ENCODE data around the gene ISL2.

ISL2 gene

GRCh38 chr15:76346669-76347481 lies 10.3 kb downstream of the ISL2 start:
- peaks cover 4% of the 10 kb centered on the region; the same call in 1 of the 2 replicates for H3K36me3 ChIP-seq (ENCODE audit: low read length)
- no peak overlapping the region for H3K4me2 ChIP-seq (ENCODE audit: low read depth, low read length, poor library complexity, severe bottlenecking)
- no peaks in the 10 kb centered on the region for H3K27me3 ChIP-seq (ENCODE audit: low read length)
- no peaks in the 10 kb centered on the region for H3K9me3 ChIP-seq (ENCODE audit: insufficient read depth, low read length)
- no peak overlapping the region for H3K4me3 ChIP-seq (ENCODE audit: insufficient read depth, low read length, poor library complexity, severe bottlenecking)
- H3K27ac ChIP-seq (ENCODE audit: low read depth, low read length): no peak overlapping the region
- 0 out of 2 replicates have a peak, but pooled peaks cover 2% of the 10 kb centered on the region for H3K79me2 ChIP-seq (ENCODE audit: insufficient read depth, low read length)
- H3K9me2 ChIP-seq (replicated peaks; ENCODE audit: insufficient read depth, low read length): no peaks in the 10 kb centered on the region
- H3F3A ChIP-seq (ENCODE audit: insufficient read depth): peaks cover 4% of the 10 kb centered on the region; the same call in 1 of the 2 replicates
- TF ChIP-seq EZH2phosphoT487 (conservative IDR thresholded peaks at IDR 0.05; ENCODE audit: low read length): no peak
- no peak for TF ChIP-seq CTCF (IDR thresholded peaks at IDR 0.05; ENCODE audit: insufficient read depth, low read length, poor library complexity, severe bottlenecking)
- H2AFZ ChIP-seq (ENCODE audit: low read depth, low read length, severe bottlenecking): no peak overlapping the region
- no peak overlapping the region for H3K9ac ChIP-seq (ENCODE audit: low read length)
- peaks cover 11% of the 10 kb centered on the region; the same call in 1 of the 2 replicates for H4K20me1 ChIP-seq (ENCODE audit: low read depth, low read length)

- H4K20me1 ChIP-seq (ENCODE audit: low read depth, low read length): peaks cover 11% of the 10 kb centered on the region; the same call in 1 of the 2 replicates
- peaks cover 4% of the 10 kb centered on the region; the same call in 1 of the 2 replicates for H3F3A ChIP-seq (ENCODE audit: insufficient read depth)
- H3K27me3 ChIP-seq (ENCODE audit: low read length): no peaks in the 10 kb centered on the region
- H3K4me2 ChIP-seq (ENCODE audit: low read depth, low read length, poor library complexity, severe bottlenecking): no peak overlapping the region
- H3K9ac ChIP-seq (ENCODE audit: low read length): no peak overlapping the region
- peaks cover 4% of the 10 kb centered on the region; the same call in 1 of the 2 replicates for H3K36me3 ChIP-seq (ENCODE audit: low read length)
- H3K9me2 ChIP-seq (replicated peaks; ENCODE audit: insufficient read depth, low read length): no peaks in the 10 kb centered on the region
- no peak overlapping the region for H2AFZ ChIP-seq (ENCODE audit: low read depth, low read length, severe bottlenecking)
- no peaks in the 10 kb centered on the region for H3K9me3 ChIP-seq (ENCODE audit: insufficient read depth, low read length)
- H3K4me3 ChIP-seq (ENCODE audit: insufficient read depth, low read length, poor library complexity, severe bottlenecking): no peak overlapping the region
- no peak overlapping the region for H3K27ac ChIP-seq (ENCODE audit: low read depth, low read length)
- 0 out of 2 replicates have a peak, but pooled peaks cover 2% of the 10 kb centered on the region for H3K79me2 ChIP-seq (ENCODE audit: insufficient read depth, low read length)
- no peak for TF ChIP-seq EZH2phosphoT487 (conservative IDR thresholded peaks at IDR 0.05; ENCODE audit: low read length)
- no peak for TF ChIP-seq CTCF (IDR thresholded peaks at IDR 0.05; ENCODE audit: insufficient read depth, low read length, poor library complexity, severe bottlenecking)
Observed at GRCh38 chr15:76347482-76348055, 11.0 kb downstream of the ISL2 start.

GRCh38 chr15:76349301-76350070 lies 12.9 kb downstream of the ISL2 start:
- Histone ChIP-seq H3K27me3 (ENCODE audit: low read length) (no peaks in the 10 kb centered on the region), H3K4me3 (ENCODE audit: insufficient read depth, low read length, poor library complexity, severe bottlenecking) (no peak overlapping the region), H3K4me2 (ENCODE audit: low read depth, low read length, poor library complexity, severe bottlenecking) (no peak overlapping the region), H3F3A (ENCODE audit: insufficient read depth) (no peaks in the 10 kb centered on the region), H3K9ac (ENCODE audit: low read length) (no peak overlapping the region), H3K79me2 (ENCODE audit: insufficient read depth, low read length) (0 out of 2 replicates have a peak, but pooled peaks cover 2% of the 10 kb centered on the region), H3K36me3 (ENCODE audit: low read length) (peaks cover 4% of the 10 kb centered on the region; the same call in 1 of the 2 replicates), H4K20me1 (ENCODE audit: low read depth, low read length) (peaks cover 11% of the 10 kb centered on the region; the same call in 1 of the 2 replicates), H2AFZ (ENCODE audit: low read depth, low read length, severe bottlenecking) (no peak overlapping the region), H3K27ac (ENCODE audit: low read depth, low read length) (no peak overlapping the region), H3K9me2 (replicated peaks; ENCODE audit: insufficient read depth, low read length) (no peaks in the 10 kb centered on the region), H3K9me3 (ENCODE audit: insufficient read depth, low read length) (no peaks in the 10 kb centered on the region)
- TF ChIP-seq EZH2phosphoT487 (conservative IDR thresholded peaks at IDR 0.05; ENCODE audit: low read length) (no peak), CTCF (IDR thresholded peaks at IDR 0.05; ENCODE audit: insufficient read depth, low read length, poor library complexity, severe bottlenecking) (no peak)

Measured in SU-DHL-6 (cell line).